GM19238 (cell line): Measurements from ENCODE around the gene EVX2.

Experiments
- DNase-seq: peaks from one replicate; pipeline ENCODE4 v3.0.0; 2011; ENCODE audit warnings: low spot score; ENCODE audit not compliant: insufficient read length

EVX2 gene

DNA sequence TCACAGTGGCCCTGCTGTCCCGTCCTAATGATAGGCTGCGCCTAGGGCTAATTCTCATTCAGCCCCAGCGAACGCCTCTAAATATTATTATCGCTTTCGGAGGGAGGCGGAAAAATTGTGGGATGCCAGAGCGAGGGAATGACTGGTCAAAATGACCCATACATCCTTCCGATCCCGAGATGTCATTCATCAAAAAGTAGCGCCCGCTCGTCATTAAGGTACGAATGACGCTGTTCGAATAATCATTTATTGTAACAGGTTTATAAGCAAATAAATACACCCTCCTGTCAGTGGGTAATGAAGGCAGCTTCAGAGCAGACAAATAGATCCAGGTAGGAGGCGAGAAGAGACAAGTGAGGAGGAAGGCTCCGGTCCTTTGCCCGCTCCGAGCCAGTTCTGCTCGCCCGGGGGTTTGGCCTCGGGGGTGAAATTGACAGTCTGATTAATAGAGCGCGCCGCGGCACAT, at the start of gene EVX2:
Gene EVX2, minus strand, starts transcription at position 167 of the 466 bp plus-strand sequence. CDS start 186 bp downstream, outside the sequence.
- DNase-seq, result no peak

- DNase-seq, result no peak
These were observed 49.6 kb upstream of the EVX2 start for GRCh38 chr2:176133389-176133788.

GRCh38 chr2:176132205-176133171, 48.7 kb upstream of the EVX2 start:
- DNase-seq, result no peak

DNA sequence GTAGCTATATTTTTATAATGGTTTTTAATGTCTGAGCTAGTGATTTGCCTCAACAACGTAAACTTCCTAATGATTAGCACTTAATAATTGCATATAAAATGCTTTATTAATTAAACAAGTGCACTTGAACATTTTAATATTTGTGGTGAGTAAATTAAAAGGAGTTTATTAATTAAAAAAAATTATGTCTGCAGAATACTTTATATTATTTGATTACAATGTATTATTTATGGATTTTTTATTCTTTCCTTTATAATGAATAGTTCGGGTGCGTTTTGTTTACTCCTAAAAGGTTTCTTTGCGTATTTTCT, 48.0 kb upstream of the EVX2 start:
- no peak for DNase-seq

GRCh38 chr2:176130957-176131847, 47.4 kb upstream of the EVX2 start:
- no peak for DNase-seq

DNA sequence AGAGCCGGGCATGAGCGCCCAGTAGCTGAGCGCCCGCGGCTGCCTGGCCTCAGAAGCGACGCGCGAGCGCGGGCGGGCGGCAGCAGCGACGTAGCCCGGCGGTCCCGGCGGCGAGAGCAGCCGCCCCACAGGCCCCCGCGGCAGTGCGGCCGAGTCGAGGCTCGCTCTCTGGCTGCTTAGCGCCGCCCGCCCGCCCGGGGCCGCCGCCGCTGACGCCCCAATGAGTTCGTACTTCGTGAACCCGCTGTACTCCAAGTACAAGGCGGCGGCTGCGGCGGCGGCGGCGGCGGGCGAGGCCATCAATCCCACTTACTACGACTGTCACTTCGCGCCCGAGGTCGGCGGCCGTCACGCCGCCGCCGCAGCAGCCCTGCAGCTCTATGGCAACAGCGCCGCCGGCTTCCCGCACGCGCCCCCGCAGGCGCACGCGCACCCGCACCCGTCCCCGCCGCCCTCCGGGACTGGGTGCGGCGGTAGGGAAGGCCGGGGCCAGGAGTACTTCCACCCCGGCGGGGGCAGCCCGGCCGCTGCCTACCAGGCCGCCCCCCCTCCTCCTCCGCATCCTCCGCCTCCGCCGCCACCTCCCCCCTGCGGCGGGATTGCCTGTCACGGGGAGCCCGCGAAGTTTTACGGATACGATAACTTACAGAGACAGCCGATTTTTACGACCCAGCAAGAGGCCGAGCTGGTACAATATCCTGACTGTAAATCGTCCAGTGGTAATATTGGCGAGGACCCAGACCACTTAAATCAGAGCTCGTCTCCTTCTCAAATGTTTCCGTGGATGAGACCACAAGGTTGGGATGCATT, 46.6 kb upstream of the EVX2 start:
- DNase-seq, result no peak

- no peak for DNase-seq
These were observed 46.0 kb upstream of the EVX2 start for GRCh38 chr2:176129813-176130146.

DNA sequence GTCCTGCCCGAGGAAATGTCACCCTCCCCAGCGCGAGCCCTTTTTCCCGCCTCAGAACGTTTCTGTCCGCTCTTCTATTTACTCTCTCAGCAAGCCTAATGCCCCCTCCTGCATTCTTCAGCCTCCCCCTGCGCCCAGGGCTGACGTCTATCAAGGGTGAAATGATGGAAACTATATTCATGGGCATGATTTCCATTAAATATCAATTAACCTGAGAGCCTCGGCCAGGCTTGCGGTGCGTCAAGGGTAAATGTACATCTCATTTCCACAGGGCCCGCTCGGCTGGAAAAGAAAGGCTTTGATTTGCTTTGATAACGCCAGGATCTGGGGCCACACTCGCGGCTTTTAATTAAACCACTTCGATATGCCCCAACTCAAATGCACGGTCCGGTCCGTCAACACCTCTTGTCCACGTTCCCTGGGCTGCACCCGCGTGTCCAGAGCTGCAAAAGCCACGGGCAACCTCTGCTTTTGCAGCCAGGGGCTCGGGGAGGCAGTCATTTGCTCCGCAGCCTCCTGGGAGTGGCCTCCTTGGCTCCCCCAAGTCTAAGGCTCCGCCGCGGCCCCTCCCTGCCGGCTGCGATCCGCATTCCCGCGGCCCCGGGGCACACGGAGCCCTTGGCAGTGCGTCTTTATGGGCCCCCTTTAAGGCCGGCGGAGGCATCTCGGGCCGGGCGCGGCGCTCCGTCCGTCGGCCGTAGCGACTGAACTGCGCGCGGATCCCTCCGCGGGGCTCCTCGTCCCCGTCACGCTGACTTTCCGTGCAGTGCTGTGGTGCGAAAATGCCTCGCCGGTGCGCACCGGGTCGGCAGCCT, 45.4 kb upstream of the EVX2 start, which contains the start of gene HOXD8:
Gene HOXD8, plus strand, starts transcription at position 724 of the 815 bp plus-strand sequence. CDS start 662 bp downstream, outside the sequence.
- no peak for DNase-seq

DNA sequence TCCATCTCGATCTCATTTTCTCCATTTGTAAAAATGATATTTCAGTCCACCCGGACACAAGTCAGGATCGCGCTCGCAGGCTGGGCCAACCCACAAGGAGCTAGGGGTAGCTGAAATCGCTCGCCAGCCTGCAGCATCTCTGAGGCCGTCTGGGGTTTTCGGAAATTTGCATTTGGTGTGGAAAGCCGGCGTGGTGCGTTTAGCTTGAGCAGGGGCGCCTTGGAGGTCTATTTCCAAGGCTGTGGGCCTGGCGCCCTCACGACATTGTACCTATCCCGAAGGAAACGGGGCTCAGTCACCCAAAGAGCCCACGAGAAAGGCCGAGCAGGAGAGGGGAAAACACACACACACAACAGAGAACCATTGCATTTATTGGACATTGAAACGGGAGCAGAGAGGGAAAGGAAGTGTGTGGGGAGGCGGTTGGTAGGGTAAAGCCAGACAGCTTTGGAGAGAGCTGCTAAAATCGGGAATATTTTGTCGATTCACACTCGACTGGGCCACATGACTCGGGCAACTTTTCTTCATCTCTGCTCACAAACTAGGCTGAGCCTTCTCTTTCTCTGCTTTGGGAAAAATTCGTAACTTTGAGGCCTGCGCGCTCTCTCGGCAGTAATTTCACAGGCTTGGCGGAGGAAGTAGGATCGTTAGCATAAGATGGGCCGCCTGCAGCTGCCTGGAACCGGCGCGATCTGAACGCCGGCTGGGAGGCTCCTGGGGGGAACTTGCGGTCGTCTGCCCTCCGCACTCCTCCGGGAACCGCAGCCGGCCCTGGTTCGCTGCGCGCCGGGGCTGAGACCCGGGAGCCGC, 44.6 kb upstream of the EVX2 start:
- DNase-seq, result no peak

DNA sequence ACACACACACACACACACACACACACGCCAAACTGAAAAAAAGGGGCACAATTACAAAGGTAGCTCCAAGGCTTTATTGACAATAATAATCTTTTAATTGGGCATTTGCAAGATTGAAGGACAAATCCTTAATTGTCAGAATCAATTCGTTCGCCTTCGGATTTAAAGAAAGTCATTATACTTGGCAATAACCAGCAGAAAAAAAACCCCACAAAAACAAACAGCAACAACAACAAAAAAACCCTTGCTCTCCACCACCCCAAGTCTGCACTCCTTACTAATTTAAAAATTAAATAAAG, 44.0 kb upstream of the EVX2 start:
- no peak for DNase-seq

DNA sequence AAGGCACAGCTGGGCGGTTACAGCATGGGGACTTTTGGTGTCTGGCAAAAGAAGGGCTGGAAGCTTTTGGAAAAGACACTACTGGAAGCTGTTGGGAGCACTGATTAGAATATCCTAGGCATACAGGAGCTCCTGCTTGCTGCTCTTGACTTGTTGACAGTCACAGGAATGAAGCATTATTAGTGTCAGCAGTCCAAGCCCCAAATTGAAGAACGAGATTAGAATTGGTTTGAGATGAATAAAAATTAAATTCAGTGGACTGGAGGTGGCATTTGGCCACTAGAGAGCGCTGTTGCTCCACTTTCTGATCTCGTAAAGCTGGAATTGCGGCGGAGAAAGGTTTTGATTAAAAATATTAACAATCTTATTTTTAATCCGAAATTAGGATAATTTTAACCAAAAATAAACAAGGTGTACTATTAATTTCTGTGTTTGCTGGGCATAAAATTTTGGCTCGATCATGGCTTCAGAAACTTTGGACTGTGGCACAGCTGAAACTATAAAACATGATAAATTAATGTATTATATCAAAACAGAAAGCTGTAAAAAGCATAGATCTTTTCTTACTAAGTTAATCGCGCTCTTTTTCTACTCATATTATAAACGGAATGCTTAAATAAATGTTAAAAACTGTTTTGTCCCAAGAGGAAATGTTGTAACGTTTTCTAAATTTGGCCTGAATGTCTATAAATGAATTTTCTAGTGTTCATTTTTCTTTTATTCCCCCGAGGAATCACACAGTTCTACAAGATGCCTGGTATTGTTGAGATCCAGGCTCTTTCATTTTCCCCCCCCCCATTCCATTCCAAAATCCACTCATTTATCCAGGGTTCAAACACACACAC, 43.4 kb upstream of the EVX2 start:
- DNase-seq, result no peak

GRCh38 chr2:176125772-176126054, 42.0 kb upstream of the EVX2 start:
- DNase-seq, result no peak

DNA sequence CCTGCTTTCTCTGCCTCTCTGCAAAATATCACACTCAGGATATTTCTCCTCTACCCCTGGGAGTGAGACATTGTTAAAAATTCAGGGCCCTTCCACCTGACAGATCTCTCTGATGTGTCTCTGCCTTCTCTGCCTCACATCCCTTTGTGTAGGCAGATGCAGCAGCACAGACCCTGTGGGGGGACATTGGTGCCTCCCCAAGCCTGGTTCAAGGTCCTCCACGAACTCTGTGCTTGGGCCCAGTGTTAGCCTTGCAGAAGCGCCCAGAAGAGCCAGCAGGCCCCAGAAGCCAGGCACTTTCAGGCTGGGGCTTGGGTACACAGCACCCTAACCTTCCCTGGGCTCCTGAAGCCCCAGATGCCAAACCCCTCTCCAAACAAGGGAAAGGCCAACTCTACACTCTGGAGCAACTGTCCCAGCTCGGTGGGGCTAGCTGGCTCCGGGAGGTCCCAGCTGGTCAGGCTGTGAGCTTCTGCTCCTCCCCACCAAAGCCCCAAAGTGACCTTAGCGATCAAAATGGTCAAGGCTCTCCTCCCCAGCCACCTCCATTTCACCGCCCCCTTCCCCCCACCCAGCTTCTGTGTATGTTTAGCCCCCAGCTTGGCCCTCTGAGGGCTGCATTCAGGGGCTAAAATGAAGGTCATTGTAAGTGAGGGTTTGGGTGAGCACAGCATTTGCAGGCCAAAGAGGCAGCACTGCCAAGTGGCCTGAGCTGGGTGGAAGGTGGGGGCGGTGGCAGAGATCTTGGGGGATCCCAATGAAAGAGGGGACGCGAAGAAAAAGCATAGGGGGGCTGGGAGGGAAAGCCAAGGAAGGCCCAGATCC, 41.4 kb upstream of the EVX2 start:
- DNase-seq, result no peak

GRCh38 chr2:176124110-176124946, 40.6 kb upstream of the EVX2 start:
- no peak for DNase-seq

- DNase-seq, result no peak
These were observed 39.8 kb upstream of the EVX2 start for GRCh38 chr2:176123411-176124109.

GRCh38 chr2:176122683-176123410, 39.1 kb upstream of the EVX2 start, which contains the start of gene HOXD9:
TSS of gene HOXD9 (plus strand) at chr2:176122719. CDS start at chr2:176122769, 50 bp downstream.
- DNase-seq, result no peak
